GM18861 (cell line): ENCODE data around the gene PDE7B.

Experiments
- ATAC-seq: cut with Tn5 transposase; IDR thresholded peaks from one replicate; pipeline ENCODE4 v1.9.1; 2021; ENCODE audit not compliant: unreplicated experiment

The PDE7B gene

GRCh38 chr6:135922746-135923145 lies 71.2 kb downstream of the PDE7B start:
- no peak for ATAC-seq

GRCh38 chr6:135932651-135933050 lies 81.2 kb downstream of the PDE7B start:
- ATAC-seq = no peak

GRCh38 chr6:135935941-135936601 lies 84.6 kb downstream of the PDE7B start:
- ATAC-seq = no peak

GRCh38 chr6:135936606-135937005 lies 85.1 kb downstream of the PDE7B start:
- ATAC-seq = no peak

- ATAC-seq = no peak
Observed at GRCh38 chr6:135937106-135937505, 85.6 kb downstream of the PDE7B start.

GRCh38 chr6:135938576-135939207 lies 87.2 kb downstream of the PDE7B start:
- ATAC-seq = no peak

- ATAC-seq = no peak
Observed at GRCh38 chr6:135939208-135939591, 87.7 kb downstream of the PDE7B start.

- no peak for ATAC-seq
Observed at GRCh38 chr6:135940616-135941167, 89.2 kb downstream of the PDE7B start.

GRCh38 chr6:135941275-135942025 lies 89.9 kb downstream of the PDE7B start:
- no peak for ATAC-seq

- ATAC-seq = no peak
Observed at GRCh38 chr6:135944120-135944519, 92.6 kb downstream of the PDE7B start.

GRCh38 chr6:135946674-135947073 lies 95.2 kb downstream of the PDE7B start:
- ATAC-seq = no peak

GRCh38 chr6:135950669-135951068 lies 99.2 kb downstream of the PDE7B start:
- no peak for ATAC-seq

GRCh38 chr6:135951169-135951568 lies 99.7 kb downstream of the PDE7B start:
- ATAC-seq = no peak

GRCh38 chr6:135953818-135954217 lies 102.3 kb downstream of the PDE7B start:
- no peak for ATAC-seq

GRCh38 chr6:135955099-135955498 lies 103.6 kb downstream of the PDE7B start:
- no peak for ATAC-seq

GRCh38 chr6:135962731-135963130 lies 111.2 kb downstream of the PDE7B start:
- ATAC-seq = no peak

- ATAC-seq = no peak
Observed at GRCh38 chr6:135970750-135971149, 119.2 kb downstream of the PDE7B start.

GRCh38 chr6:135971351-135971750 lies 119.8 kb downstream of the PDE7B start:
- no peak for ATAC-seq

GRCh38 chr6:135972150-135972549 lies 120.6 kb downstream of the PDE7B start:
- no peak for ATAC-seq

GRCh38 chr6:135972586-135972985 lies 121.1 kb downstream of the PDE7B start:
- no peak for ATAC-seq

- no peak for ATAC-seq
Observed at GRCh38 chr6:135974426-135974825, 122.9 kb downstream of the PDE7B start.

GRCh38 chr6:135976585-135976984 lies 125.1 kb downstream of the PDE7B start:
- ATAC-seq = no peak
